ENCODE results near the gene C16orf87.

C16orf87 gene

DNA sequence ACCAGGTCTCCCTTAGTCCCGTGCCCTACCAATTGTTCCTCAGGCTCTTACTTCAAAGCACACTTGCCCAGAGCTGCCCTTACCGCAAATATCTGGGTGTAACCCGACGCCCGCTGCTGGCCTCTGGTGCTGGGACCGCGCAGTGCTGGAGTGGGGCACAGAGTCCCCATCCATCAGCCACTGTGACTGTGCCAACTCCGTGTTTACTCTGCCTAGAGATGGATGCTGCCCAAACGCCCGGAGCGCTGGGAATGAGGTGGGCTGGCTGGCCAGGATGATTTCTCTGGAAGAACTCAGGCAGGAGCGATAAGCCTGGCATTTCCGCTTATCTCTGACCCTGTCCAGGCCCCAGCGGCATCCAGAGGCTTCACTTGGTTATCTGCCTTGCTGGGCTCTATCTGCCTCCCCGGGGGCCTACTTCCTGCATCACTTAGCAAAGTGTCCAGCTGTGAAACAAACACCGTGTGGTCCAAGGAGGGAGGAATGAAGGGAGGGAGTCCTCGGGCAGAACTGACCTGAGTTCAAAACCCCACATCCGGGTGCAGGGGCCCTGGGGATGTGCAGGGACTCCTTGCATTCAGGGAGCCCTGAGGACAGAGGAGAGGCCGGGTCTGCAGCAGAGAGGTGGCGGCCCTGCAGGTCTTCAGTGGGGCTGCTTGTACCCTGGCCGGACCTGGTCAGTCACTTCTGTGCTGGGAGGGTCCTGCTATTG, 73.5 kb downstream of the C16orf87 start:
- no peak for DNase-seq

DNA sequence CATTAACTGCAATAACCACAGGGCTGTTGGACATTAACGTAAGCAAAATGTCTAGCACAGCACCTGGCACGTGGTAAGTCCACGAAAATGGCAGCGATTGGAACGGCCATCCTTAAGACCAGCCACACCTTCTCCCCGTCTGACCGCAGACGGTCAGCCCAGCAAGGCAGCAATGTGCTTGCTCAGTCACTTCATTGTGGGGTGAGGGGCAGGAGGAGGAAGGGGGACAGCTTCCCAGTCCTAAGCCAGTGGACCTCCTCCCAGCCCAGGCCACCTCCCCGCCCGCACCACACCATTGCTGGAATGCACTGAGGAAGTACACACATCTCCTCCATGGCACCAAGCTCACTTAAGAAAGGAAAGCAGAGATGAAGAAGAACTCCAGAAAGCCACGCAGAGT, 74.2 kb downstream of the C16orf87 start:
- DNase-seq: no peak

DNA sequence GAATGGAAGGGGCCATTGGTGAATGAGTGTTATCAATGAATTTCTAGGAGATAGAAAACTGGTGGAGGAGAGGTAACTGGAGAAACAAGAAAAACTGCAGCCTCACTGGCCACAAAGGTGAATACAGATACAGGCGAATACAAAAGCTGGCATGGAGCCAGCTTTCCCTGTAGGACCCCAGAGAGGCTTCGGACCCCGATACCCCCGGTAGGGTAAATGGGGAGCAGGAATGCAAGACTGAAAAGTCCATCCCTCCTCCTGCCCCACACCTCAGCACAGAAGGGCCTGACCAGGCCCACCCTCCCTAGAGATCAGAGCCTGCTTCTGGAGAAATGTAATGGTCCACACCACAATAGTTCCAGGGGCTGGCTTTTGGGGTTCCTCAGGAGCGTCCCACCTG, 78.0 kb downstream of the C16orf87 start:
- no peak for DNase-seq

DNA sequence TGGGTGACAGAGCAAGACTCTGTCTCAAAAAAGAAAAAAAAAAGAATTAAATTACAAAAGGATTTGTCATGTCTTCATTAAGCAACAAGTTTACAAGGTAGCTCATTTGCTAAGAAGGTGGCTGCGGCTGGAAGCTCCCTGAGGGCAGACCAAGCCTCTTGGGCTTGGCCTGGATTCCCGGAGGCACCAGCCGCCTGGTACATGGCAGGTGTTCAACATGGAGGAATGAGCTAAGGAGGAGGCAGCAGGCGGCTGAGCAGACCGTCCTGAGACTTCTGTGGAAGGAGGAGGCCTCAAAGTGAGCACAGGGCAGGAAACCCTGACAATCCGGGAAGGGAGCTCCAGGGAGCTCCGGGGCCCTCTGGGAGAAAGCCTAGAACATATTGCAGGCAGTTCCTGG, 79.6 kb downstream of the C16orf87 start:
- no peak for DNase-seq

DNA sequence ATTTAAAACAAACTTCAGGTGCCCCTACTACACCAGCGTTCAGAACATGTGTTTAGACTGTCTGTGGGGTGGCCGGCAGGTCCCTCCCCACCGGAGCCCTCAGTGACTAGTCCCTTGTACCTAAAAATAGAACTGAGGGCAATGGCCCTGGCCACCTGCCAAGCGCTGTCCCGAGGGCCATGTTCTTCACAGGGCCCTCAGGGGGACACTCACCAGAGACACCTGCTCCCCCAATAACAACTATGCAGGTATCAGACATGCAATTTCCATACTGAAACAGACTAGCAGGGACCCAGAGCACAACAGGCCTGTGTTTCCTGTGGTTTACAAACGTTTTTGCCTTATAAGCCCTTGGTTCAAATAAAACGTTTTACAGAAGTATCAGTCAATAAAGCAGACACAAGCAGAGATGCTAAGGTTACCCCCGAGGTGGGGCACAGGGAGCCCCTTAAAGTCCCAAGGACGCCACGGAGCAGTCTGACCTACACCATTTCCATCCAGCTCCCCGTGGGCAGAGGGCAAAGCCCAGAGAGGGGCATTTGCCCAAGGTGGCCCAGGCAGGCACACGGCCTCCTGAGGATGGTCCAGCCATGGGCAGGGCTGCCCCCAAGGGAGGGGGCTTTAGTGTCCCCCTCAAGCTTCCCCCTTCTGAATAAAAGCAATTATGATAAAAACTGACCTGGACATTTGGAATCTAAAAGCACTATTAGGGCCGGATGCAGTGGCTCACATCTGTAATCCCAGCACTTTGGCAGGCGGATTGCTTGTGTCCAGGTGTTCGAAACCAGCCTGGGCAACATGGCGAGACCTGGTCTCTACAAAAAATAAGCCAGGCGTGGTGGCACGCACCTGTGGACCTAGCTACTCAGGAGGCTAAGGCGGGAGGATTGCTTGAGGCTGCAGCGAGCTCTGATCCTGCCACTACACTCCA, 81.9 kb downstream of the C16orf87 start:
- DNase-seq: peak in 1 of 56 donors; percentile 16

DNA sequence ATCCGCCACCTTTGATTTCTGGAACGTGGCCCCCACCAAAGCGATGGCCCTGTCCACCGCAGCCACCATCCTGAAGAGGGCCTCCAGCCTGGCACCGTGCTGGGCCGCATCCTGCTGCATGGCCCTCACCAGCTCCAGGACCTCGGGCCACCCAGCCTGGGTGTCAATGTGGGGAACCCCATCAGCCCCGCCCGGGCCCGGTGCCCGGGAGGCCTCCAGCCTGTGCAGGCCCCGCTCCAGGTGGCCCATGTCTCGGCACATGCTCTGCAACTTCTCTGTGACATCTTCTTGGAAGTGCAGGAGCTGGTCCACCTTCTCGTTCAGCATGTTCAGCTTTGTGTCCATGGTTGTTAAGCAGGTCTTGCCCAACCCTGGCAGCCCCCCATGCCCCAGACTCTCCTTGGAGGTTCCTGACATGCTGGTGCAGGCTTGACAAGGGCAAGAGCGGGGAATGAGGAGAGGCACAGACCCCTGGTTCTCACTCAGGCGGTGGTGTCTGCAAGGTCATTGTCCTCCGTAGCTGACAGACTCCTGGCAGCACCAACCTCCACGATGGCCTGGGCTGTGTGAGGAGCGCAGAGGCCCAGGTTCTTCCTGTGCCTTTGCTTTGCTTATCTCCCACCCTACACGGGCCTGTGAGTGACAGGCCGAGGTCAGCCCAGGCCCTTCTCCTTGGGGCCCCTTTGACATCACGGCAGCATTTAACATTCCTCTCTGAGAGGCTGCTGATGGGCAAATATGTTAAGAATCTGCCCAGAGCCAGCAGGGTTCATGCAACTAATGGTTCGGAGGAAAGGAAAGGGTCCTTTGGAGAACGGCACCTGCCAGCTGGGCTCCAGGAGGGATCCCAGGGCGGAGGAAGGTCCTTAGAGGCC, 83.0 kb downstream of the C16orf87 start, which contains the start of gene MYLK3:
TSS of gene MYLK3 (minus strand) at position 568 of the 875 bp plus-strand sequence. CDS start at position 417, 151 bp downstream.
- DNase-seq: no peak

DNA sequence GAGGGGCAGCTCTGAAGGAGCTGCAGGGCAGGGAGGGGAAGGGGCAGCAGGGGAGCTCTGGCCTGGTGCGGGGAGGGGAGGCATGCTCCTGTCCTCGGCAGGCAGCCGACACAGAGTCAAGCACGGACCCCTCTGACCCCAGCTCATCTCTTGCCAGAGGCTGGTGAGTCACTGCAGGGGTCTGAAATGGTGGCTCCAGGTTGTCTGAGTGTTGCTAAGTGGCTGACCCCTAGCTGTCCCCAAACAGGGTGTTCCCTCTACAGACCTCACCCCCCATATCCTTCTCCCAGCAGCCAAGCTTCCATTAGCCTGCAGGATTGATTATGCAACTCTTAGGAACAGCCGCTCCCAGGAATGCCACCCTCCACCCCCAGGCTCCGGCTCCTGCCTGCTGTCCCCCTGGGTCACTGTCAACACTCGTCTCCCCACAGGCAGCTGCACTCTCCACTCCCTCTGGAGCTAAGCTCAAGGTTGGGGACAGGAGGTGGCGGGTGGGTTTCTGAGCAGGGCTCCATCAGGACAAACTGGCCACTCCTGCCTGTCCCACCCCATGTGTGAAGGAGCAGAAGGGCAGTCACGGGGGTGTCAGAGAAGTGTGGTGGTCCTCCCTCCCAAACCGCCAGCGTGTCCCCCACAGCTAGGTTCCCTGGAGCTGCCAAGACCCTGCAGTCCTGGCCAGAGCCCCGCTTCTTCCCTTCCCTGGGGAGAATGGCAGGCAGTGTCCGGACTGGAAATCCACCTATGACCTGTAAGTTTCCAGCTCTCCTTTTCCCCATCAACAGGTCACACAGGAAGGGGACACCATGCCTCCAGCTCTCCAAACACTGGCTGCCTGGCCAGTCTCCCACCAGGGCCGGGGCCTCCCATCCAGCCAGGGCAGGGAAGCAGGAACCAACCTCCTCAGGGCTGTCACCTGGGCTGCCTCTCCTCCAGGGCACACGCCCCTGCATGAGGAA, 83.9 kb downstream of the C16orf87 start:
- DNase-seq: no peak

Data from amygdala (tissue), 56 donors.